ENCODE measurements around the gene SERTAD3. TPM values are rescaled to one million over a fixed set of nuclear protein-coding genes. Genes with fewer than 3 reads are reported as not detected.

SERTAD3 gene
- polyA plus RNA-seq, 1 donor (not counting 4 experiments of a cell fraction or from before 2014, with no cell fraction given) = 11.8 TPM

GRCh38 chr19:40415768-40416167 lies 28.4 kb downstream of the SERTAD3 start:
- H3K4me2 ChIP-seq (ENCODE audit: control insufficient read depth, extremely low read depth, insufficient read depth, low read depth, low read length) = no peak overlapping the region
- H3K27ac ChIP-seq (ENCODE audit: control insufficient read depth, insufficient read depth, low read length) = no peak overlapping the region
- H3K4me3 ChIP-seq (ENCODE audit: control insufficient read depth in 2 of 3, extremely low read depth in 1 of 3, insufficient read depth in 2 of 3, low read depth in 1 of 3, low read length in 3 of 3) = no peak overlapping the region
- H2AFZ ChIP-seq (ENCODE audit: control insufficient read depth, low read length) = no peak overlapping the region
- no peaks in the 10 kb centered on the region for H3K27me3 ChIP-seq (ENCODE audit: control insufficient read depth, extremely low read depth, insufficient read depth, low read length)
- H3K4me1 ChIP-seq (ENCODE audit: control insufficient read depth, extremely low read depth, insufficient read depth, low read length) = peaks cover 14% of the 10 kb centered on the region
- H3K9me1 ChIP-seq (ENCODE audit: control insufficient read depth, extremely low read depth, insufficient read depth, low read length) = no peaks in the 10 kb centered on the region
- H3K79me2 ChIP-seq (ENCODE audit: control insufficient read depth, insufficient read depth, low read length) = no peaks in the 10 kb centered on the region
- H3K9me3 ChIP-seq (ENCODE audit: control insufficient read depth, low read depth, low read length) = no peaks in the 10 kb centered on the region
- H3K36me3 ChIP-seq (ENCODE audit: control insufficient read depth in 2 of 2, extremely low read depth in 1 of 2, insufficient read depth in 2 of 2, low read length in 2 of 2) = no peaks in the 10 kb centered on the region
- H3K9ac ChIP-seq (ENCODE audit: control insufficient read depth, extremely low read depth, insufficient read depth, low read length) = no peak overlapping the region
- TF ChIP-seq, protein P1, sequence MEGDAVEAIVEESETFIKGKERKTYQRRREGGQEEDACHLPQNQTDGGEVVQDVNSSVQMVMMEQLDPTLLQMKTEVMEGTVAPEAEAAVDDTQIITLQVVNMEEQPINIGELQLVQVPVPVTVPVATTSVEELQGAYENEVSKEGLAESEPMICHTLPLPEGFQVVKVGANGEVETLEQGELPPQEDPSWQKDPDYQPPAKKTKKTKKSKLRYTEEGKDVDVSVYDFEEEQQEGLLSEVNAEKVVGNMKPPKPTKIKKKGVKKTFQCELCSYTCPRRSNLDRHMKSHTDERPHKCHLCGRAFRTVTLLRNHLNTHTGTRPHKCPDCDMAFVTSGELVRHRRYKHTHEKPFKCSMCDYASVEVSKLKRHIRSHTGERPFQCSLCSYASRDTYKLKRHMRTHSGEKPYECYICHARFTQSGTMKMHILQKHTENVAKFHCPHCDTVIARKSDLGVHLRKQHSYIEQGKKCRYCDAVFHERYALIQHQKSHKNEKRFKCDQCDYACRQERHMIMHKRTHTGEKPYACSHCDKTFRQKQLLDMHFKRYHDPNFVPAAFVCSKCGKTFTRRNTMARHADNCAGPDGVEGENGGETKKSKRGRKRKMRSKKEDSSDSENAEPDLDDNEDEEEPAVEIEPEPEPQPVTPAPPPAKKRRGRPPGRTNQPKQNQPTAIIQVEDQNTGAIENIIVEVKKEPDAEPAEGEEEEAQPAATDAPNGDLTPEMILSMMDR (optimal IDR thresholded peaks at IDR 0.05 in 1 of 3, IDR thresholded peaks at IDR 0.05 in 1 of 3, conservative IDR thresholded peaks at IDR 0.05 in 1 of 3; ENCODE audit: extremely low read depth in 1 of 3, insufficient read depth in 2 of 3, low read length in 3 of 3) = no peak
- no peak for TF ChIP-seq EZH2 (IDR thresholded peaks at IDR 0.05; ENCODE audit: low read length)
- FAIRE-seq = no peak
- no peaks in the 10 kb centered on the region for H4K20me1 ChIP-seq (ENCODE audit: control insufficient read depth, extremely low read depth, insufficient read depth, low read length)
- dilution Hi-C loops (cut with MboI; ENCODE audit: extremely low pct_ligation_motif_present, low sequenced_read_pairs) = no loop called here
- no peak for DNase-seq (ENCODE audit: low read depth, low spot score)

- Histone ChIP-seq H3K4me1 (ENCODE audit: control insufficient read depth, extremely low read depth, insufficient read depth, low read length) (peaks cover 14% of the 10 kb centered on the region), H3K4me3 (ENCODE audit: control insufficient read depth in 2 of 3, extremely low read depth in 1 of 3, insufficient read depth in 2 of 3, low read depth in 1 of 3, low read length in 3 of 3) (no peak overlapping the region), H3K27me3 (ENCODE audit: control insufficient read depth, extremely low read depth, insufficient read depth, low read length) (no peaks in the 10 kb centered on the region), H3K9me1 (ENCODE audit: control insufficient read depth, extremely low read depth, insufficient read depth, low read length) (no peaks in the 10 kb centered on the region), H3K4me2 (ENCODE audit: control insufficient read depth, extremely low read depth, insufficient read depth, low read depth, low read length) (no peak overlapping the region), H4K20me1 (ENCODE audit: control insufficient read depth, extremely low read depth, insufficient read depth, low read length) (no peaks in the 10 kb centered on the region), H3K9me3 (ENCODE audit: control insufficient read depth, low read depth, low read length) (no peaks in the 10 kb centered on the region), H3K79me2 (ENCODE audit: control insufficient read depth, insufficient read depth, low read length) (no peaks in the 10 kb centered on the region), H3K36me3 (ENCODE audit: control insufficient read depth in 2 of 2, extremely low read depth in 1 of 2, insufficient read depth in 2 of 2, low read length in 2 of 2) (no peaks in the 10 kb centered on the region), H2AFZ (ENCODE audit: control insufficient read depth, low read length) (no peak overlapping the region), H3K27ac (ENCODE audit: control insufficient read depth, insufficient read depth, low read length) (no peak overlapping the region), H3K9ac (ENCODE audit: control insufficient read depth, extremely low read depth, insufficient read depth, low read length) (no peak overlapping the region)
- DNase-seq (ENCODE audit: low read depth, low spot score) = no peak
- TF ChIP-seq, protein P1 (optimal IDR thresholded peaks at IDR 0.05 in 1 of 3, IDR thresholded peaks at IDR 0.05 in 1 of 3, conservative IDR thresholded peaks at IDR 0.05 in 1 of 3; ENCODE audit: extremely low read depth in 1 of 3, insufficient read depth in 2 of 3, low read length in 3 of 3) = no peak
- no peak for TF ChIP-seq EZH2 (IDR thresholded peaks at IDR 0.05; ENCODE audit: low read length)
- dilution Hi-C loops (cut with MboI; ENCODE audit: extremely low pct_ligation_motif_present, low sequenced_read_pairs) = no loop called here
- no peak for FAIRE-seq
These were observed 29.3 kb downstream of the SERTAD3 start for GRCh38 chr19:40414542-40415535.
